K562 (cell line): ENCODE data around the gene CASP2. TPM values are rescaled to one million over a fixed set of nuclear protein-coding genes. Genes with fewer than 3 reads are reported as not detected.

Source experiments
- BCOR ChIP-seq: fragments of 450-650 bp; IDR thresholded peaks from 2 replicates; pipeline ENCODE4 v1.6.1; 2016
- HDAC8 ChIP-seq: fragments of 450-650 bp; IDR thresholded peaks from 2 replicates; pipeline ENCODE4 v1.6.1; 2016; ENCODE audit warnings: mild to moderate bottlenecking, missing genetic modification characterization, moderate library complexity, missing compliant biosample characterization
- NR1H2 ChIP-seq: sonication (generic); formaldehyde crosslinking; IDR thresholded peaks from 2 replicates; pipeline ENCODE4 v1.4.0; 2020; ENCODE audit warnings: mild to moderate bottlenecking, missing genetic modification reagents
- TFAP4 ChIP-seq: sonication (generic); formaldehyde crosslinking; IDR thresholded peaks from 2 replicates; pipeline ENCODE4 v1.8.0; 2022; ENCODE audit warnings: missing genetic modification reagents, mild to moderate bottlenecking, moderate library complexity, borderline replicate concordance
- THAP7 ChIP-seq: fragments of 250-450 bp; sonication (Bioruptor Pico); IDR thresholded peaks from 2 replicates; pipeline ENCODE4 v1.5.0; 2021
- ZHX1 ChIP-seq: fragments of 150-350 bp; conservative IDR thresholded peaks from 2 replicates; pipeline ENCODE4 v1.6.1; 2014; ENCODE audit warnings: low read length
- ZNF75A ChIP-seq: fragments of 450-650 bp; formaldehyde crosslinking; IDR thresholded peaks from 2 replicates; pipeline ENCODE4 v1.4.0; 2020; ENCODE audit warnings: mild to moderate bottlenecking
- polyA plus RNA-seq, 8 experiments: library from polyadenylated mRNA; depleted of rRNA in 4 of 8; stranded (reverse) in 5 of 8; unstranded in 3 of 8; fragments of >200 nt; fragmentation: Nextera tagmentation in 2 of 8; fragmentation: Illumina TruSeq in 1 of 8; extraction: Ambion mirVana in 2 of 8; extraction: Trizol in 1 of 8; gene quantifications; 2 replicates each; pipeline versions ENCODE4 v1.2.1 to v1.2.3, GENCODE V29; 2011 to 2014; ENCODE audit warnings: inconsistent platforms in 1 of 8, missing spikeins in 1 of 8
- total RNA-seq, 7 experiments: library from RNA; depleted of rRNA in 6 of 7; stranded (reverse); fragments of >200 nt in 6 of 7; fragmentation: Illumina TruSeq in 2 of 7; extraction: Trizol in 2 of 7; gene quantifications; 2 replicates each; pipeline versions ENCODE4 v1.2.1 to v1.2.3, GENCODE V29; 2011 to 2021; ENCODE audit warnings: low replicate concordance in 1 of 7
- TF ChIP-seq, protein P1 (sequence below), 2 experiments: fragments of 450-650 bp in 1 of 2; sonication (generic) in 1 of 2; formaldehyde crosslinking; conservative IDR thresholded peaks; 2 replicates each; pipeline versions ENCODE4 v1.4.0 to v1.8.1; 2020 to 2022; ENCODE audit warnings: mild to moderate bottlenecking in 1 of 2, missing genetic modification reagents in 1 of 2
- TF ChIP-seq, protein P2 (sequence below): sonication (generic); formaldehyde crosslinking; IDR thresholded peaks from 2 replicates; pipeline ENCODE4 v1.8.1; 2023; ENCODE audit warnings: mild to moderate bottlenecking, missing genetic modification reagents

The CASP2 gene
- total and polyA plus RNA-seq, 9 of the 15 experiments (the other 6 are each of a cell fraction or from before 2014, with no cell fraction given) = 18.8 to 64.9 (median 24.1) TPM

- TF ChIP-seq THAP7 (CRISPR knock-in tag) (no peak), NR1H2 (CRISPR knock-in tag) (no peak), ZHX1 (no peak), TFAP4 (CRISPR knock-in tag) (peak; percentile 23; the same call in 1 of the 2 replicates), HDAC8 (tag) (no peak), BCOR (0 out of 2 replicates have a peak, but pooled peaks have one; percentile 4), ZNF75A (CRISPR knock-in tag) (no peak)
- TF ChIP-seq, protein P1, sequence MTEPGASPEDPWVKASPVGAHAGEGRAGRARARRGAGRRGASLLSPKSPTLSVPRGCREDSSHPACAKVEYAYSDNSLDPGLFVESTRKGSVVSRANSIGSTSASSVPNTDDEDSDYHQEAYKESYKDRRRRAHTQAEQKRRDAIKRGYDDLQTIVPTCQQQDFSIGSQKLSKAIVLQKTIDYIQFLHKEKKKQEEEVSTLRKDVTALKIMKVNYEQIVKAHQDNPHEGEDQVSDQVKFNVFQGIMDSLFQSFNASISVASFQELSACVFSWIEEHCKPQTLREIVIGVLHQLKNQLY (CRISPR knock-in tag; conservative IDR thresholded peaks at IDR 0.05) = no peak
- TF ChIP-seq, protein P2, sequence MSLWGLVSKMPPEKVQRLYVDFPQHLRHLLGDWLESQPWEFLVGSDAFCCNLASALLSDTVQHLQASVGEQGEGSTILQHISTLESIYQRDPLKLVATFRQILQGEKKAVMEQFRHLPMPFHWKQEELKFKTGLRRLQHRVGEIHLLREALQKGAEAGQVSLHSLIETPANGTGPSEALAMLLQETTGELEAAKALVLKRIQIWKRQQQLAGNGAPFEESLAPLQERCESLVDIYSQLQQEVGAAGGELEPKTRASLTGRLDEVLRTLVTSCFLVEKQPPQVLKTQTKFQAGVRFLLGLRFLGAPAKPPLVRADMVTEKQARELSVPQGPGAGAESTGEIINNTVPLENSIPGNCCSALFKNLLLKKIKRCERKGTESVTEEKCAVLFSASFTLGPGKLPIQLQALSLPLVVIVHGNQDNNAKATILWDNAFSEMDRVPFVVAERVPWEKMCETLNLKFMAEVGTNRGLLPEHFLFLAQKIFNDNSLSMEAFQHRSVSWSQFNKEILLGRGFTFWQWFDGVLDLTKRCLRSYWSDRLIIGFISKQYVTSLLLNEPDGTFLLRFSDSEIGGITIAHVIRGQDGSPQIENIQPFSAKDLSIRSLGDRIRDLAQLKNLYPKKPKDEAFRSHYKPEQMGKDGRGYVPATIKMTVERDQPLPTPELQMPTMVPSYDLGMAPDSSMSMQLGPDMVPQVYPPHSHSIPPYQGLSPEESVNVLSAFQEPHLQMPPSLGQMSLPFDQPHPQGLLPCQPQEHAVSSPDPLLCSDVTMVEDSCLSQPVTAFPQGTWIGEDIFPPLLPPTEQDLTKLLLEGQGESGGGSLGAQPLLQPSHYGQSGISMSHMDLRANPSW = no peak
These were observed 2.1 kb downstream of the CASP2 start (continued) for GRCh38 chr7:143290293-143290692.
